Measurements from ENCODE around the gene GIMAP5.
A peak's percentile ranks its signal among the peaks of the same experiment; 100 is the strongest.

The GIMAP5 gene

DNA sequence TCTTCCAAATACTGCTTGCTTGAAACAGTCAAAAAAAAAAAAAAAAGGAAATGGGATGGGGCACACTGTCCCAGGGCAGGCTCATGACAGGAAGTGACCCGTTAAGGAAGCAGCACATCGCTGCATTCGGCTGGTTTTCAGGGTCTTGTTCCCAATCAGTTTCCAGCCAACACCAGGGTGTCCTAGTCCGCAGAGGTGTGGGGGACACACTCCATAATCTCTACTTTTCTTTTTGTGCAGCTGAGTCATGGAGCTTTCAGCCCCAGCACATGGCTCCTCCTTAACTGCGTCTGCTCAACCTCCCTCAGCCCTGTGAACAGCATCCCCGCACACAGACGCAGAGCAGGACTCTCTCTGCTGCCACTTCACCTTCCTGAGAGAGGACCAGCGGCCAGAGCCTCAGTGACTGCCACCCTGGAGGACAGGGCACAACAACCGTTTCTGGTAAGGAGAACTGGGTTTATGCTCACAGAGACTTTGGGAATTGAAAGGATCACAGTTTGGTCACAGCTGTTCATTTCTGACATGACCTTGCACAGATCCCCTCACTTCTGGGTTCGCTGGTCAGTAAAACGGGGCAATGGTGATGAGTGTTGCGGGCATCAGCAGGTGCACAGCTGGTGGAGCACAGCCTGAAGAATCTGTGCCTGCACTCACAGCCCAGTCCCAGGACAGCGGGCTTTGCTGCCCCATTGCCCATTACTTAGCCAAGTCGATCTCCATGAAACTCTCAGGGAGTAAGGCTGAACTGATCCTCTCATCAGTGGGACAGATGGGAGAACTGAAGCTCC lies at the start of gene GIMAP5:
TSS of gene GIMAP5 (plus strand) at position 154 of the 791 bp plus-strand sequence. CDS start 3,467 bp downstream, outside the sequence.
- DNase-seq: peak in 5 of 6 experiments; percentile 36 to 68 (median 46)

DNA sequence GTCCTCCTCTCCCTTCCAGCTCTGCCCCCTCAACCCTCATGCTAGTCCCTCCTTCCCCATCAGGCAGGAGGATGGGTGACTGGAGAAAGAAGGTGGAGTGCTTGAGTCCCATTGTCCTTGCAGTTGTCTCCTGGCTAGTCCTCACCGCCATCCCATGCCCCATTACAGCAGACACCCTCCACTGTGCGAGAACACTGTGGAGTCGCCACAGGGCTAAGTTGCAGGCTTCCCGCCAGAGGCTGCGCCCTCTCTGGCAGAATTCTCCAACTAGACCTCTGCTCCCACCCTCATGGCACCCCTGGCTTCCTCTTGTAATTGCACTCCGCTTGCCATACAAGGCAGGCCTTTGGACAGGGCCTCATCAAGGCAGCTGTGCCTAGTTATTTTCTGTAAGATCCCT lies 48.6 kb upstream of the GIMAP5 start:
- DNase-seq: no peak

DNA sequence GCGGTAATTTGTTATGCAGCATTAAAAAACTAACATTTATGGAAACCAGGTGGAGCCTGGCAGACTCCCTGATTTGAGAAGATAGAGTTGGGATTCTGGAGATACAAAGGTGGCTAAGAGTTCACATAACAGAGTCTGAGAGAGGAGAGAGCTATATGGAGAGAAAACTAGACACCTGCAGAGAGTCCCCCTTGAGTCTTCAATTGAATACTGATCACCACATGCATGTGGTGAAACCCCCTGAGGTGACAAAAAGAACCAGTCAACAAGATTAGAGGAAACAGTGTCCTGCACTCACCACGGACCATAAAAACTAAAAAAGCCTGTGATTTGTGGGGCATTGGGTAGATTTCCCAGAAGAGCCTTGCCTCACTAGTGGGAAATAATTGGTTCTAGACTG lies 41.6 kb upstream of the GIMAP5 start:
- DNase-seq: no peak

DNA sequence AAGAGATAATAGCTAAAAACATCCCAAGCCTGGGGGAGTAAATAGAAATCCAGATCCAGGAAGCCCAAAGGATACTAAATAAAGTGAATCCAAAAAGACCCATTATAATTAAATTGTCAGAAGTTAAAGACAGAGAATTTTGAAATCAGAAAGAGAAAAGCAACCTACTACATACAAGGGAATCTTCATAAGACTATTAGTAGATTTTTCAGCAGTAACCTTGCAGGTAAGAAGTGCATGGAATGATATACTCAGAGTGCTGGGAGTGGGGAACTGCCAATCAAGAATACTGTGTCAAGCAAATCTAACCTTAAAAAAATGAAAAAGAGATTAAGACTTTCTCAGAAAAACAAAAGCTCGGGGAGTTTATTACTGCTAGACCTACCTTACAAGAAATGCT lies 34.0 kb upstream of the GIMAP5 start:
- DNase-seq: no peak

- peak in 1 of 6 experiments; percentile 18 for DNase-seq
These were observed 21.9 kb upstream of the GIMAP5 start for GRCh38 chr7:150715293-150715692.

- no peak for DNase-seq
These were observed 21.5 kb upstream of the GIMAP5 start for GRCh38 chr7:150715738-150716137.

DNA sequence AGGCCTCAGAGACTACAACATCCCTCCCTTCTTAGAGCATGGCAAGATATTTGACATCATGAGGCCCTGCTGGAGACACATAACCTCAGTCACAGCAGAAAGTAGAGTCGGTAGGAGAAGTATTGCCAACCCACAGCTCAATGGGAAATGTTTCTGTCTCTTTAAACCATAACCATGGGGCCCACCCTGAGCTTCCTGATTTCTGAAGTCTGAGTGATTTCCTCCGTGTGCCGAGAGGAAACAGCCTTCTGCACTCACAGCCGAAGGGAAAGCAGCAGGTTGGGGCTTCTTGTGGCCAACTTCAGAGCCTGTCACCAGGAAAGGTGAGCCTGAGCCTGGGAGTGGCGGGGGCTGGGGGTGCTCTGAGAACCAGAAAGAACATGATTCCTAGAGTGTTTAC lies 20.9 kb upstream of the GIMAP5 start, which contains the start of gene GIMAP1:
TSS of gene GIMAP1 (plus strand) at position 246 of the 400 bp plus-strand sequence. CDS start 2,435 bp downstream, outside the sequence.
- peak; percentile 51 to 82 (median 68) for DNase-seq

GRCh38 chr7:150716939-150717338 lies 20.3 kb upstream of the GIMAP5 start:
- DNase-seq: no peak

- DNase-seq: peak in 1 of 6 experiments; percentile 25
These were observed 19.3 kb upstream of the GIMAP5 start for GRCh38 chr7:150717814-150718420.

DNA sequence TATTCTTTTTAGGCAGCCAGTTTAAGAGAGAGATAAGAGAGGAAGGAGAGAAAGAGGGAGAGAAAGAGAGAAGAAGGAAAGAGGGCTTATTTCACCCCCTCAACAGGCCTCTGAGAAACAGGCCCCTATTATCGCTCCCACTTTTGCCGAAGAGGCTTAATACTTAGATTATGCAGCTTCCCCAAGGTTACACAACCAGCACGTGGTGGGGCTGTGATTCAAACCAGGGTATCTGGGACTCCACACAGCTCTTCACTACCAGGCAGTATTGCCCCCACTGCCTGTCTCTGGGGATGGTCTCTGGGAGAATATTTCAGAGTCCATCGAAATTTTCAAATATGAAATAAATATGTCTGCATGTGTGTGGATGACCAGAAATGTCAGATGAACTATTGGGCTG lies 17.8 kb upstream of the GIMAP5 start:
- no peak for DNase-seq

DNA sequence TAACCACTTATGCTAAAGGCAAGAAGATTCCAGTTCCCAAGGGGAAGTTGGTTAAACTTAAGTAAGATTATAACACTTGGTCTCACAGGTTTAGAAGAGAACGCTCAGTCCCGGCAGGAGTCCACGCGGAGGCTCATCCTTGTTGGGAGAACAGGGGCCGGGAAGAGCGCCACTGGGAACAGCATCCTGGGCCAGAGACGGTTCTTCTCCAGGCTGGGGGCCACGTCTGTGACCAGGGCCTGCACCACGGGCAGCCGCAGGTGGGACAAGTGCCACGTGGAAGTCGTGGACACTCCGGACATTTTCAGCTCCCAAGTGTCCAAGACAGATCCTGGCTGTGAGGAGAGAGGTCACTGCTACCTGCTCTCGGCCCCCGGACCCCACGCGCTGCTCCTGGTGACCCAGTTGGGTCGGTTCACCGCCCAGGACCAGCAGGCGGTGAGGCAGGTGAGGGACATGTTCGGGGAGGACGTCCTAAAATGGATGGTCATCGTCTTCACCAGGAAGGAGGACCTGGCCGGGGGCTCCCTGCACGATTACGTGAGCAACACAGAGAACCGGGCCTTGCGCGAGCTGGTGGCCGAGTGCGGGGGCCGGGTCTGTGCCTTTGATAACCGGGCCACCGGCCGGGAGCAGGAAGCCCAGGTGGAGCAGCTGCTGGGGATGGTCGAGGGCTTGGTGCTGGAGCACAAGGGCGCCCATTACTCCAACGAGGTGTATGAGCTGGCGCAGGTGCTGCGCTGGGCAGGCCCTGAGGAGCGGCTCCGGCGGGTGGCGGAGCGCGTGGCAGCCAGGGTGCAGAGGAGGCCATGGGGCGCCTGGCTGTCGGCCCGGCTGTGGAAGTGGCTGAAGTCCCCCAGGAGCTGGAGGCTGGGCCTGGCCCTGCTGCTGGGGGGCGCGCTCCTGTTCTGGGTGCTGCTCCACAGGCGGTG lies 17.0 kb upstream of the GIMAP5 start:
- DNase-seq: no peak

DNA sequence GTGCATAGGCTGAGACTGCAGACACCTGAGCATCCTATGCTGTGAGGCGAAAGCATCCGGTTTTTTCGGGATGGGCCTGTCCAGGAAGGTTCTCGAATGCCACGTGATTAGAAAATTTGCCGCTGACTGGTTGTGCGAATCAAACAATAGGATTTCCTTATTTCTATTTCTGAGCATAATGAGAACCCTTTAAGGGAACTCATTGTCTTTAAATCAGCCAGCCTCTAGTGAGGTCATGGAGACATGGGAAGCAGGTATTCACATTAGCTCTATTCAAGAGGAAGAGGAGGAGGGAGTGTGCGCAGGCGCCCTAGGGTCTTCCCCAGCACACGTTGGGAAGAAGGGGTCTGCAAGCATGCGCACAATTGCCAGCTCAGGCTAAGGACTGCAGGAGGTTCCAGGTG lies 15.2 kb upstream of the GIMAP5 start:
- no peak for DNase-seq

- DNase-seq: no peak
These were observed 14.7 kb upstream of the GIMAP5 start for GRCh38 chr7:150722431-150722931.

DNA sequence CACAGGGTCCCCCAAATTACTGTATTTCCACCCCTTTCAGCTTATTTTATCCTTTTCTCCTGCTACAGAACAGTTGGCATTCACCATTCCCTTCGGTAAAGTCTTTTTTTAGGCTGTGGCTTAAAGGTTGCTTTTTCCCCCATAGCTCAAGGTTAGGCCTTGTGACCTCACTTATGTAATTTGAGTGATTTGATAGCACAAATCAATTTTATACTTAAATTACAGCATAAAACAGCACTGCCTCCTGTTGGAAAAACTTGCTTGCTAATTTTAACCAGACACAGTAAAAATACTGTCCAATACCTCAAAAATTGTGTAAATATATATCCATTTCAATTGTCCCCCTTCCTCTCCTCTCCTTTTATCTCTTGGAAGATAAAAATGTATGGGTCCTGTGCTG lies 13.8 kb upstream of the GIMAP5 start:
- DNase-seq: no peak

GRCh38 chr7:150727381-150727780 lies 9.8 kb upstream of the GIMAP5 start:
- DNase-seq: no peak

- no peak for DNase-seq
These were observed 9.2 kb upstream of the GIMAP5 start for GRCh38 chr7:150728011-150728410.

- no peak for DNase-seq
These were observed 8.6 kb upstream of the GIMAP5 start for GRCh38 chr7:150728609-150729008.

GRCh38 chr7:150731916-150732315 lies 5.3 kb upstream of the GIMAP5 start:
- peak in 1 of 6 experiments; percentile 15 for DNase-seq

GRCh38 chr7:150732786-150733481 lies 4.3 kb upstream of the GIMAP5 start:
- DNase-seq: peak in 1 of 6 experiments; percentile 15

DNA sequence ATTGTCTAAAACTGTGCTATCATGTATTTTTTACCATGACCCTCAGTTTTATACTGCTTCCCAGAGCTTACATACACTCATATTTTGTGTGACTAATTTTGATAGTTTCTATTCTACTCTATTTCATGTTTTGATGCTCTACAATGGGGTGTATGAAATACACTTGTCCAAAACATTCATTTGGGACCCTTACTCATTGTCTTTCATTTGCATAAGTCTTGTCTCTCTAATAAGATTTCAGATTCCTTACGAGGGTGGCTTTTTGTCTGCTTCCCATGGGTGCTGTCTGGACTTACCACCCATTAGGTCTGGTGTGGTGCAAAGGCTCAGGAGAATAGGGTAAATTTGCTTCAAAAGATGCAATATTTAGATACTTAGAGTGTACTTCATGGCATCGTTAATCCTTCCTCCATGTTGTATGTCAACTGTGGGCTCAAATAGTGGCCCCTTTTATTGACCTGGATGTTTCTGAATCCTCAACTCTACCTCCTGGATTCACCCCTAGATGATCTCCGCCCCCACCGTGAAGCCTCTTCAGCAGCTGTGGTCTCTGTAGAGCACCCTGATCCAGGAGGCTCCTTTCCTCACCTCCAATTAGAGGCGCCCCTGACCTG lies 3.6 kb upstream of the GIMAP5 start:
- no peak for DNase-seq

DNA sequence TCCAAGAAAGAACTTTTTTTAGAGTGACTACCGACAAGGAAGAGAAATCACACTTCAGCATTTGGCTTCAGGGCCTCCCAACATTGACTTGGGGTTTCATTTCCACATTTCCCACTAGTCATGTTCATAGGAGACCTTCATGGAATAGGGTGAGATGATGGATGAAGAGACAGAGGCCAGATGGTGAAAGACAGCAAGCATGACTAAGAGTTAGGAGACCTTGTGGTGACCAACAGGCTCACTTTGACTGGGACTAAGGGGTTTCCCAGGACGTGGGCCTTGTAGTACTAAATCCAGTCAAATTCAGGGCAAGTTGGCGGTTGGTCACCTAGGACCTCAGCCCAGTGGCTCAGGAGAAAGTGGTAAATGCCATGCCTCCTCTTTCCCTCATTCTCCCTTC lies 3.0 kb upstream of the GIMAP5 start:
- DNase-seq: no peak
